ENCODE data around the gene DFFA.
"Not testable (repeated sequence)": the region's sequence is repeated elsewhere in the genome, so short reads cannot be mapped to it uniquely, and the experiment has no call there.

DFFA gene

GRCh38 chr1:10467078-10467477 lies 5.3 kb downstream of the DFFA start:
- no peak for DNase-seq (ENCODE audit: low spot score)

- DNase-seq (ENCODE audit: low spot score), result no peak
Measured at GRCh38 chr1:10459184-10459583, 13.1 kb downstream of the DFFA start.

- no peak for DNase-seq (ENCODE audit: low spot score)
Measured at GRCh38 chr1:10457875-10458274, 14.5 kb downstream of the DFFA start.

GRCh38 chr1:10457462-10457861 lies 14.9 kb downstream of the DFFA start:
- not testable (repeated sequence) for DNase-seq (ENCODE audit: low spot score)

- DNase-seq (ENCODE audit: low spot score), result no peak
Measured at GRCh38 chr1:10456661-10457060, 15.7 kb downstream of the DFFA start.

GRCh38 chr1:10456048-10456447 lies 16.3 kb downstream of the DFFA start:
- DNase-seq (ENCODE audit: low spot score), result no peak

GRCh38 chr1:10451287-10451686 lies 21.0 kb downstream of the DFFA start:
- no peak for DNase-seq (ENCODE audit: low spot score)

GRCh38 chr1:10450836-10451235 lies 21.5 kb downstream of the DFFA start:
- DNase-seq (ENCODE audit: low spot score), result no peak

GRCh38 chr1:10450156-10450814 lies 22.0 kb downstream of the DFFA start:
- no peak for DNase-seq (ENCODE audit: low spot score)

- DNase-seq (ENCODE audit: low spot score), result no peak
Measured at GRCh38 chr1:10449751-10450150, 22.6 kb downstream of the DFFA start, which contains the start of gene CORT. Gene CORT, plus strand, starts transcription at chr1:10450031. Its CDS starts 193 bp downstream, at chr1:10450224.

GRCh38 chr1:10446790-10447422 lies 25.4 kb downstream of the DFFA start:
- no peak for DNase-seq (ENCODE audit: low spot score)

GRCh38 chr1:10444795-10445397 lies 27.4 kb downstream of the DFFA start:
- DNase-seq (ENCODE audit: low spot score), result no peak

GRCh38 chr1:10444248-10444647 lies 28.1 kb downstream of the DFFA start:
- no peak for DNase-seq (ENCODE audit: low spot score)

GRCh38 chr1:10440794-10441193 lies 31.5 kb downstream of the DFFA start:
- no peak for DNase-seq (ENCODE audit: low spot score)

GRCh38 chr1:10440305-10440704 lies 32.0 kb downstream of the DFFA start:
- no peak for DNase-seq (ENCODE audit: low spot score)

- no peak for DNase-seq (ENCODE audit: low spot score)
Measured at GRCh38 chr1:10438677-10439163, 33.6 kb downstream of the DFFA start.

GRCh38 chr1:10437052-10437451 lies 35.3 kb downstream of the DFFA start:
- no peak for DNase-seq (ENCODE audit: low spot score)

- no peak for DNase-seq (ENCODE audit: low spot score)
Measured at GRCh38 chr1:10434590-10434989, 37.7 kb downstream of the DFFA start.

GRCh38 chr1:10433790-10434189 lies 38.5 kb downstream of the DFFA start:
- no peak for DNase-seq (ENCODE audit: low spot score)

GRCh38 chr1:10432910-10433700 lies 39.2 kb downstream of the DFFA start:
- no peak for DNase-seq (ENCODE audit: low spot score)

- DNase-seq (ENCODE audit: low spot score), result no peak
Measured at GRCh38 chr1:10431070-10431730, 41.1 kb downstream of the DFFA start.
